ENCODE data around the gene CCL22. TPM values are rescaled to one million over a fixed set of nuclear protein-coding genes. Genes with fewer than 3 reads are reported as not detected.

The CCL22 gene
- total and polyA plus RNA-seq, 2 experiments from 2014 or later = 0.19 TPM; not detected in 1

DNA sequence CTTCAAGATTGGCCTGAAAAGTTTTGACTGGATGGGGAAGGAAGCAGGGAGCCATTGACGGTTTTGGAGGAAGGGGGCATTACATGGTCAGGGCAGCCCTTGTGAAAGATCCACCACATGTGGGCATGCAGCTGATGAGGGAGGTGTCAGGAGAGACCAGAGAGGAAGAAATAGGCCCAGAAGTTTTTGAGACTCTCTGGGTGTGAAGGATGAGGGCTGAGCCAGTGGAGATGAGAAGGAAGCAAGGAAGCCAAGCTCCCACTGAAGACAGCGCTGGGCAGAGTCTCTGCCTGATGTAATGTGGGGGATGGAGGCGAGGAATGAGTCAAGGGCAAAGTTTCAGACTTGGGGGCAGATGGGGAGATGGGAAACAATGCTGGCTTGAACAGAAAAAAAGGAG is 46.5 kb downstream of the CCL22 start (continued):
- TF ChIP-seq, protein P1, sequence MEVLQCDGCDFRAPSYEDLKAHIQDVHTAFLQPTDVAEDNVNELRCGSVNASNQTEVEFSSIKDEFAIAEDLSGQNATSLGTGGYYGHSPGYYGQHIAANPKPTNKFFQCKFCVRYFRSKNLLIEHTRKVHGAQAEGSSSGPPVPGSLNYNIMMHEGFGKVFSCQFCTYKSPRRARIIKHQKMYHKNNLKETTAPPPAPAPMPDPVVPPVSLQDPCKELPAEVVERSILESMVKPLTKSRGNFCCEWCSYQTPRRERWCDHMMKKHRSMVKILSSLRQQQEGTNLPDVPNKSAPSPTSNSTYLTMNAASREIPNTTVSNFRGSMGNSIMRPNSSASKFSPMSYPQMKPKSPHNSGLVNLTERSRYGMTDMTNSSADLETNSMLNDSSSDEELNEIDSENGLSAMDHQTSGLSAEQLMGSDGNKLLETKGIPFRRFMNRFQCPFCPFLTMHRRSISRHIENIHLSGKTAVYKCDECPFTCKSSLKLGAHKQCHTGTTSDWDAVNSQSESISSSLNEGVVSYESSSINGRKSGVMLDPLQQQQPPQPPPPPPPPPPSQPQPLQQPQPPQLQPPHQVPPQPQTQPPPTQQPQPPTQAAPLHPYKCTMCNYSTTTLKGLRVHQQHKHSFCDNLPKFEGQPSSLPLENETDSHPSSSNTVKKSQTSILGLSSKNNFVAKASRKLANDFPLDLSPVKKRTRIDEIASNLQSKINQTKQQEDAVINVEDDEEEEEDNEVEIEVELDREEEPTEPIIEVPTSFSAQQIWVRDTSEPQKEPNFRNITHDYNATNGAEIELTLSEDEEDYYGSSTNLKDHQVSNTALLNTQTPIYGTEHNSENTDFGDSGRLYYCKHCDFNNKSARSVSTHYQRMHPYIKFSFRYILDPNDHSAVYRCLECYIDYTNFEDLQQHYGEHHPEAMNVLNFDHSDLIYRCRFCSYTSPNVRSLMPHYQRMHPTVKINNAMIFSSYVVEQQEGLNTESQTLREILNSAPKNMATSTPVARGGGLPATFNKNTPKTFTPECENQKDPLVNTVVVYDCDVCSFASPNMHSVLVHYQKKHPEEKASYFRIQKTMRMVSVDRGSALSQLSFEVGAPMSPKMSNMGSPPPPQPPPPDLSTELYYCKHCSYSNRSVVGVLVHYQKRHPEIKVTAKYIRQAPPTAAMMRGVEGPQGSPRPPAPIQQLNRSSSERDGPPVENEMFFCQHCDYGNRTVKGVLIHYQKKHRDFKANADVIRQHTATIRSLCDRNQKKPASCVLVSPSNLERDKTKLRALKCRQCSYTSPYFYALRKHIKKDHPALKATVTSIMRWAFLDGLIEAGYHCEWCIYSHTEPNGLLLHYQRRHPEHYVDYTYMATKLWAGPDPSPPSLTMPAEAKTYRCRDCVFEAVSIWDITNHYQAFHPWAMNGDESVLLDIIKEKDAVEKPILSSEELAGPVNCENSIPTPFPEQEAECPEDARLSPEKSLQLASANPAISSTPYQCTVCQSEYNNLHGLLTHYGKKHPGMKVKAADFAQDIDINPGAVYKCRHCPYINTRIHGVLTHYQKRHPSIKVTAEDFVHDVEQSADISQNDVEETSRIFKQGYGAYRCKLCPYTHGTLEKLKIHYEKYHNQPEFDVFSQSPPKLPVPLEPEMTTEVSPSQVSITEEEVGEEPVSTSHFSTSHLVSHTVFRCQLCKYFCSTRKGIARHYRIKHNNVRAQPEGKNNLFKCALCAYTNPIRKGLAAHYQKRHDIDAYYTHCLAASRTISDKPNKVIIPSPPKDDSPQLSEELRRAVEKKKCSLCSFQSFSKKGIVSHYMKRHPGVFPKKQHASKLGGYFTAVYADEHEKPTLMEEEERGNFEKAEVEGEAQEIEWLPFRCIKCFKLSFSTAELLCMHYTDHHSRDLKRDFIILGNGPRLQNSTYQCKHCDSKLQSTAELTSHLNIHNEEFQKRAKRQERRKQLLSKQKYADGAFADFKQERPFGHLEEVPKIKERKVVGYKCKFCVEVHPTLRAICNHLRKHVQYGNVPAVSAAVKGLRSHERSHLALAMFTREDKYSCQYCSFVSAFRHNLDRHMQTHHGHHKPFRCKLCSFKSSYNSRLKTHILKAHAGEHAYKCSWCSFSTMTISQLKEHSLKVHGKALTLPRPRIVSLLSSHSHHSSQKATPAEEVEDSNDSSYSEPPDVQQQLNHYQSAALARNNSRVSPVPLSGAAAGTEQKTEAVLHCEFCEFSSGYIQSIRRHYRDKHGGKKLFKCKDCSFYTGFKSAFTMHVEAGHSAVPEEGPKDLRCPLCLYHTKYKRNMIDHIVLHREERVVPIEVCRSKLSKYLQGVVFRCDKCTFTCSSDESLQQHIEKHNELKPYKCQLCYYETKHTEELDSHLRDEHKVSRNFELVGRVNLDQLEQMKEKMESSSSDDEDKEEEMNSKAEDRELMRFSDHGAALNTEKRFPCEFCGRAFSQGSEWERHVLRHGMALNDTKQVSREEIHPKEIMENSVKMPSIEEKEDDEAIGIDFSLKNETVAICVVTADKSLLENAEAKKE (CRISPR knock-in tag; IDR thresholded peaks at IDR 0.05) = no peak
- no peak for TF ChIP-seq JUNB (IDR thresholded peaks at IDR 0.05; ENCODE audit: unreplicated experiment)
- no peak for TF ChIP-seq EZH2phosphoT487 (IDR thresholded peaks at IDR 0.05; ENCODE audit: unreplicated experiment)
- TF ChIP-seq ZNF114 (CRISPR knock-in tag; IDR thresholded peaks at IDR 0.05) = no peak
- TF ChIP-seq, protein P2, sequence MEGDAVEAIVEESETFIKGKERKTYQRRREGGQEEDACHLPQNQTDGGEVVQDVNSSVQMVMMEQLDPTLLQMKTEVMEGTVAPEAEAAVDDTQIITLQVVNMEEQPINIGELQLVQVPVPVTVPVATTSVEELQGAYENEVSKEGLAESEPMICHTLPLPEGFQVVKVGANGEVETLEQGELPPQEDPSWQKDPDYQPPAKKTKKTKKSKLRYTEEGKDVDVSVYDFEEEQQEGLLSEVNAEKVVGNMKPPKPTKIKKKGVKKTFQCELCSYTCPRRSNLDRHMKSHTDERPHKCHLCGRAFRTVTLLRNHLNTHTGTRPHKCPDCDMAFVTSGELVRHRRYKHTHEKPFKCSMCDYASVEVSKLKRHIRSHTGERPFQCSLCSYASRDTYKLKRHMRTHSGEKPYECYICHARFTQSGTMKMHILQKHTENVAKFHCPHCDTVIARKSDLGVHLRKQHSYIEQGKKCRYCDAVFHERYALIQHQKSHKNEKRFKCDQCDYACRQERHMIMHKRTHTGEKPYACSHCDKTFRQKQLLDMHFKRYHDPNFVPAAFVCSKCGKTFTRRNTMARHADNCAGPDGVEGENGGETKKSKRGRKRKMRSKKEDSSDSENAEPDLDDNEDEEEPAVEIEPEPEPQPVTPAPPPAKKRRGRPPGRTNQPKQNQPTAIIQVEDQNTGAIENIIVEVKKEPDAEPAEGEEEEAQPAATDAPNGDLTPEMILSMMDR (conservative IDR thresholded peaks at IDR 0.05; ENCODE audit: low read depth in 2 of 2) = no peak
- no peak for TF ChIP-seq NANOG (IDR thresholded peaks at IDR 0.05; ENCODE audit: borderline replicate concordance)
- no peak for TF ChIP-seq EZH2 (IDR thresholded peaks at IDR 0.05; ENCODE audit: low read depth, unreplicated experiment)
- TF ChIP-seq, protein P3, sequence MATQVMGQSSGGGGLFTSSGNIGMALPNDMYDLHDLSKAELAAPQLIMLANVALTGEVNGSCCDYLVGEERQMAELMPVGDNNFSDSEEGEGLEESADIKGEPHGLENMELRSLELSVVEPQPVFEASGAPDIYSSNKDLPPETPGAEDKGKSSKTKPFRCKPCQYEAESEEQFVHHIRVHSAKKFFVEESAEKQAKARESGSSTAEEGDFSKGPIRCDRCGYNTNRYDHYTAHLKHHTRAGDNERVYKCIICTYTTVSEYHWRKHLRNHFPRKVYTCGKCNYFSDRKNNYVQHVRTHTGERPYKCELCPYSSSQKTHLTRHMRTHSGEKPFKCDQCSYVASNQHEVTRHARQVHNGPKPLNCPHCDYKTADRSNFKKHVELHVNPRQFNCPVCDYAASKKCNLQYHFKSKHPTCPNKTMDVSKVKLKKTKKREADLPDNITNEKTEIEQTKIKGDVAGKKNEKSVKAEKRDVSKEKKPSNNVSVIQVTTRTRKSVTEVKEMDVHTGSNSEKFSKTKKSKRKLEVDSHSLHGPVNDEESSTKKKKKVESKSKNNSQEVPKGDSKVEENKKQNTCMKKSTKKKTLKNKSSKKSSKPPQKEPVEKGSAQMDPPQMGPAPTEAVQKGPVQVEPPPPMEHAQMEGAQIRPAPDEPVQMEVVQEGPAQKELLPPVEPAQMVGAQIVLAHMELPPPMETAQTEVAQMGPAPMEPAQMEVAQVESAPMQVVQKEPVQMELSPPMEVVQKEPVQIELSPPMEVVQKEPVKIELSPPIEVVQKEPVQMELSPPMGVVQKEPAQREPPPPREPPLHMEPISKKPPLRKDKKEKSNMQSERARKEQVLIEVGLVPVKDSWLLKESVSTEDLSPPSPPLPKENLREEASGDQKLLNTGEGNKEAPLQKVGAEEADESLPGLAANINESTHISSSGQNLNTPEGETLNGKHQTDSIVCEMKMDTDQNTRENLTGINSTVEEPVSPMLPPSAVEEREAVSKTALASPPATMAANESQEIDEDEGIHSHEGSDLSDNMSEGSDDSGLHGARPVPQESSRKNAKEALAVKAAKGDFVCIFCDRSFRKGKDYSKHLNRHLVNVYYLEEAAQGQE (IDR thresholded peaks at IDR 0.05; ENCODE audit: unreplicated experiment) = no peak

Measured in GM23338 (cell line).